GM18508 (cell line): ENCODE data around the gene AHRR.
"Not testable (repeated sequence)": the region's sequence is repeated elsewhere in the genome, so short reads cannot be mapped to it uniquely, and the experiment has no call there.

ENCODE experiments used
- ATAC-seq: cut with Tn5 transposase; IDR thresholded peaks from one replicate; pipeline ENCODE4 v1.9.1; 2021; ENCODE audit warnings: moderate number of reproducible peaks; ENCODE audit not compliant: insufficient read depth, unreplicated experiment

Gene AHRR

GRCh38 chr5:466661-467310 lies 145.3 kb downstream of the AHRR start:
- no peak for ATAC-seq

- no peak for ATAC-seq
Measured at GRCh38 chr5:468401-468800, 146.9 kb downstream of the AHRR start.

GRCh38 chr5:469752-470483 lies 148.4 kb downstream of the AHRR start:
- no peak for ATAC-seq

GRCh38 chr5:470961-471749 lies 149.6 kb downstream of the AHRR start:
- ATAC-seq = no peak

GRCh38 chr5:471750-472058 lies 150.2 kb downstream of the AHRR start:
- ATAC-seq = no peak

- ATAC-seq = no peak
Measured at GRCh38 chr5:472076-472655, 150.7 kb downstream of the AHRR start.

GRCh38 chr5:472656-473550 lies 151.4 kb downstream of the AHRR start:
- no peak for ATAC-seq

GRCh38 chr5:473551-474192 lies 152.2 kb downstream of the AHRR start:
- ATAC-seq = no peak

GRCh38 chr5:474232-474839 lies 152.8 kb downstream of the AHRR start:
- ATAC-seq = not testable (repeated sequence)

- no peak for ATAC-seq
Measured at GRCh38 chr5:474840-475661, 153.5 kb downstream of the AHRR start.

GRCh38 chr5:475704-476101 lies 154.2 kb downstream of the AHRR start:
- no peak for ATAC-seq

GRCh38 chr5:476102-476813 lies 154.7 kb downstream of the AHRR start:
- no peak for ATAC-seq

- no peak for ATAC-seq
Measured at GRCh38 chr5:476814-477175, 155.3 kb downstream of the AHRR start.

- ATAC-seq = no peak
Measured at GRCh38 chr5:477247-477646, 155.7 kb downstream of the AHRR start.

- ATAC-seq = no peak
Measured at GRCh38 chr5:477871-478270, 156.4 kb downstream of the AHRR start.

GRCh38 chr5:478369-478981 lies 157.0 kb downstream of the AHRR start:
- no peak for ATAC-seq

GRCh38 chr5:478982-479535 lies 157.5 kb downstream of the AHRR start:
- ATAC-seq = no peak
